Activated CD4-positive, alpha-beta memory T cell treated with anti-CD3 and anti-CD28 coated beads for 36 hours (primary cell): ENCODE results near the gene ASIC1. TPM values are rescaled to one million over a fixed set of nuclear protein-coding genes. Genes with fewer than 3 reads are reported as not detected.
"Not testable (repeated sequence)": the region's sequence is repeated elsewhere in the genome, so short reads cannot be mapped to it uniquely, and the experiment has no call there.

Experiments used
- CTCF ChIA-PET: fragments of 350-600 bp; sonication (Branson Sonifier 250); formaldehyde crosslinking; loops from one replicate; lab custom pipeline; 2021; ENCODE audit warnings: antibody characterized with exemption, inconsistent platforms; lab: Charles Lee
- POLR2A ChIA-PET: fragments of 350-600 bp; sonication (Branson Sonifier 250); formaldehyde crosslinking; loops from one replicate; lab custom pipeline; 2021; ENCODE audit warnings: antibody characterized with exemption; lab: Charles Lee
- DNase-seq: peaks from one replicate; pipeline ENCODE4 v3.0.0-alpha.2; 2020
- H3K27ac Mint-ChIP-seq: one replicate; pipeline ENCODE4 v1.8.0; 2021; ENCODE audit warnings: mixed read lengths
- H3K27me3 Mint-ChIP-seq: one replicate; pipeline ENCODE4 v1.8.0; 2021; ENCODE audit warnings: mixed read lengths
- H3K36me3 Mint-ChIP-seq: one replicate; pipeline ENCODE4 v1.8.0; 2021; ENCODE audit warnings: mixed read lengths
- H3K4me1 Mint-ChIP-seq: one replicate; pipeline ENCODE4 v1.8.0; 2021; ENCODE audit warnings: low read depth, mixed read lengths
- H3K4me3 Mint-ChIP-seq: one replicate; pipeline ENCODE4 v1.8.0; 2021; ENCODE audit warnings: mild to moderate bottlenecking, mixed read lengths
- H3K9me3 Mint-ChIP-seq: one replicate; pipeline ENCODE4 v1.8.0; 2021; ENCODE audit warnings: mixed read lengths
- intact Hi-C: fragments of 100-400 bp; cut with micrococcal nuclease; formaldehyde crosslinking; loops from one replicate; pipeline ENCODE4 v1.15.1; 2023
- total RNA-seq, 2 experiments: library from RNA; stranded (reverse); gene quantifications; one replicate each; pipeline ENCODE4 v1.2.3, GENCODE V29; 2021

Gene ASIC1
- total RNA-seq, 2 experiments from 2014 or later: 1.1 to 1.6 TPM

GRCh38 chr12:50074936-50075807 lies 17.8 kb downstream of the ASIC1 start:
- Mint-ChIP-seq H3K27me3 (no peaks in the 10 kb centered on the region), H3K27ac (no peak overlapping the region), H3K36me3 (no peaks in the 10 kb centered on the region), H3K4me3 (no peak overlapping the region), H3K4me1 (peaks cover 7% of the 10 kb centered on the region), H3K9me3 (no peaks in the 10 kb centered on the region)
- intact Hi-C loops: no loop called here
- DNase-seq: peak; percentile 87
- ChIA-PET CTCF (interaction anchor here (0.8 to 15.4 kb wide), 17 partner anchors 10 to 239 kb away, joined by 3 to 259 read pairs (median 5); partner anchors contain the start of genes COX14 and SMARCD1), POLR2A (interaction anchor here (0.6 to 1.1 kb wide), 2 partner anchors 9 to 40 kb away, joined by 3 read pairs; no protein-coding TSS in a partner anchor)

- H3K36me3 Mint-ChIP-seq: no peaks in the 10 kb centered on the region
- no peak overlapping the region for H3K4me3 Mint-ChIP-seq
- CTCF ChIA-PET: interaction anchor here (1.1 to 15.4 kb wide), 6 partner anchors 9 to 109 kb away, joined by 3 to 259 read pairs (median 6); partner anchors contain the start of gene SMARCD1
- H3K27me3 Mint-ChIP-seq: no peaks in the 10 kb centered on the region
- H3K27ac Mint-ChIP-seq: no peak overlapping the region
- no peaks in the 10 kb centered on the region for H3K9me3 Mint-ChIP-seq
- no peak for DNase-seq
- POLR2A ChIA-PET: interaction anchor here (1.1 kb wide), 1 partner anchor 9 kb away, joined by 3 read pairs; no protein-coding TSS in a partner anchor
- peaks cover 2% of the 10 kb centered on the region for H3K4me1 Mint-ChIP-seq
- intact Hi-C loops: no loop called here
Observed at GRCh38 chr12:50075808-50076170, 18.4 kb downstream of the ASIC1 start.

GRCh38 chr12:50077099-50077498 lies 19.7 kb downstream of the ASIC1 start:
- H3K36me3 Mint-ChIP-seq: no peaks in the 10 kb centered on the region
- H3K4me3 Mint-ChIP-seq: no peak overlapping the region
- no peaks in the 10 kb centered on the region for H3K9me3 Mint-ChIP-seq
- no peak overlapping the region for H3K27ac Mint-ChIP-seq
- no peak for DNase-seq
- intact Hi-C loops: no loop called here
- POLR2A ChIA-PET: interaction anchor here (0.7 kb wide), 1 partner anchor 403 kb away, joined by 3 read pairs; no protein-coding TSS in a partner anchor
- H3K27me3 Mint-ChIP-seq: no peaks in the 10 kb centered on the region
- CTCF ChIA-PET: interaction anchor here (0.8 to 1.4 kb wide), 10 partner anchors 8 to 337 kb away, joined by 3 to 8 read pairs (median 4); partner anchors contain the start of gene SMARCD1
- H3K4me1 Mint-ChIP-seq: peaks cover 4% of the 10 kb centered on the region

- H3K4me1 Mint-ChIP-seq: peaks cover 4% of the 10 kb centered on the region
- no peak for DNase-seq
- H3K27ac Mint-ChIP-seq: no peak overlapping the region
- H3K9me3 Mint-ChIP-seq: no peaks in the 10 kb centered on the region
- ChIA-PET POLR2A (no interaction called here), CTCF (interaction anchor here (0.8 to 1.9 kb wide), 7 partner anchors 9 to 111 kb away, joined by 3 to 5 read pairs (median 3); no protein-coding TSS in a partner anchor)
- H3K36me3 Mint-ChIP-seq: no peaks in the 10 kb centered on the region
- no peak overlapping the region for H3K4me3 Mint-ChIP-seq
- intact Hi-C loops: no loop called here
- H3K27me3 Mint-ChIP-seq: no peaks in the 10 kb centered on the region
Observed at GRCh38 chr12:50078281-50078680, 20.9 kb downstream of the ASIC1 start.

GRCh38 chr12:50079771-50080170 lies 22.4 kb downstream of the ASIC1 start:
- Mint-ChIP-seq H3K9me3 (no peaks in the 10 kb centered on the region), H3K4me3 (no peak overlapping the region), H3K36me3 (no peaks in the 10 kb centered on the region), H3K27ac (no peak overlapping the region), H3K27me3 (no peaks in the 10 kb centered on the region), H3K4me1 (peaks cover 11% of the 10 kb centered on the region)
- no peak for DNase-seq
- ChIA-PET CTCF (interaction anchor here (1.0 to 1.9 kb wide), 4 partner anchors 9 to 112 kb away, joined by 3 to 8 read pairs (median 6); partner anchors contain the start of gene COX14), POLR2A (no interaction called here)
- intact Hi-C loops: no loop called here

GRCh38 chr12:50081096-50081808 lies 23.9 kb downstream of the ASIC1 start:
- Mint-ChIP-seq H3K27ac (no peak overlapping the region), H3K4me3 (no peak overlapping the region), H3K36me3 (no peaks in the 10 kb centered on the region), H3K9me3 (no peaks in the 10 kb centered on the region), H3K27me3 (no peaks in the 10 kb centered on the region), H3K4me1 (peaks cover 17% of the 10 kb centered on the region)
- DNase-seq: no peak
- POLR2A ChIA-PET: interaction anchor here (0.5 kb wide), 1 partner anchor 14 kb away, joined by 3 read pairs; no protein-coding TSS in a partner anchor
- intact Hi-C loops: no loop called here
- CTCF ChIA-PET: interaction anchor here (0.8 to 1.5 kb wide), 4 partner anchors 10 to 136 kb away, joined by 3 to 4 read pairs (median 3); partner anchors contain the start of gene COX14

- H3K4me3 Mint-ChIP-seq: no peak overlapping the region
- intact Hi-C loops: no loop called here
- H3K9me3 Mint-ChIP-seq: no peaks in the 10 kb centered on the region
- peaks cover 30% of the 10 kb centered on the region for H3K4me1 Mint-ChIP-seq
- ChIA-PET POLR2A (no interaction called here), CTCF (interaction anchor here (1.1 to 1.7 kb wide), 3 partner anchors 13 to 115 kb away, joined by 4 to 7 read pairs (median 6); partner anchors contain the start of gene COX14)
- H3K27me3 Mint-ChIP-seq: no peaks in the 10 kb centered on the region
- H3K36me3 Mint-ChIP-seq: peaks cover 5% of the 10 kb centered on the region
- DNase-seq: no peak
- H3K27ac Mint-ChIP-seq: no peak overlapping the region
Observed at GRCh38 chr12:50082644-50083043, 25.2 kb downstream of the ASIC1 start.

- intact Hi-C loops: no loop called here
- CTCF ChIA-PET: interaction anchor here (1.1 to 2.9 kb wide), 4 partner anchors 9 to 116 kb away, joined by 4 to 16 read pairs (median 6); partner anchors contain the start of gene COX14
- peaks cover 5% of the 10 kb centered on the region for H3K36me3 Mint-ChIP-seq
- no peak for DNase-seq
- peak overlapping the region; percentile 61 for H3K4me3 Mint-ChIP-seq
- no peaks in the 10 kb centered on the region for H3K9me3 Mint-ChIP-seq
- POLR2A ChIA-PET: no interaction called here
- peak overlapping the region; percentile 79 for H3K27ac Mint-ChIP-seq
- H3K27me3 Mint-ChIP-seq: no peaks in the 10 kb centered on the region
- peaks cover 37% of the 10 kb centered on the region for H3K4me1 Mint-ChIP-seq
Observed at GRCh38 chr12:50083301-50083700, 25.9 kb downstream of the ASIC1 start.

GRCh38 chr12:50084409-50084774 lies 27.0 kb downstream of the ASIC1 start:
- DNase-seq, H3K9me3 Mint-ChIP-seq, H3K27me3 Mint-ChIP-seq, intact Hi-C loops: not testable (repeated sequence)
- POLR2A ChIA-PET: interaction anchor here (0.6 to 1.7 kb wide), 11 partner anchors 8 to 457 kb away, joined by 3 to 21 read pairs (median 4); partner anchors contain the start of genes COX14 and RACGAP1
- Mint-ChIP-seq H3K4me3 (peak overlapping the region; percentile 89), H3K4me1 (peaks cover 44% of the 10 kb centered on the region), H3K27ac (peak overlapping the region; percentile 94), H3K36me3 (peaks cover 10% of the 10 kb centered on the region)
- CTCF ChIA-PET: interaction anchor here (0.6 to 9.3 kb wide), 19 partner anchors 8 to 741 kb away, joined by 3 to 138 read pairs (median 4); partner anchors contain the start of genes CERS5, COX14 and RACGAP1

- intact Hi-C loops: loop anchor here (1.0 to 5.0 kb wide), 4 partner anchors 27 to 315 kb away; partner anchors contain the start of genes CERS5, COX14 and LARP4
- Mint-ChIP-seq H3K27ac (peak within 1 kb of the TSS; percentile 94), H3K36me3 (peaks cover 14% of the 10 kb centered on the region), H3K4me1 (peaks cover 44% of the 10 kb centered on the region), H3K4me3 (peak within 1 kb of the TSS; percentile 89), H3K27me3 (no peaks in the 10 kb centered on the region), H3K9me3 (no peaks in the 10 kb centered on the region)
- POLR2A ChIA-PET: interaction anchor here (0.6 to 1.7 kb wide), 11 partner anchors 9 to 458 kb away, joined by 3 to 21 read pairs (median 4); partner anchors contain the start of genes COX14 and RACGAP1
- peak; percentile 91 for DNase-seq
- CTCF ChIA-PET: interaction anchor here (0.6 to 9.3 kb wide), 22 partner anchors 9 to 740 kb away, joined by 3 to 138 read pairs (median 4); partner anchors contain the start of genes CERS5, COX14 and RACGAP1
Observed at GRCh38 chr12:50084775-50085614, 27.6 kb downstream of the ASIC1 start, which contains the start of gene SMARCD1. Gene SMARCD1, plus strand, starts transcription at chr12:50085342. Its CDS starts 28 bp downstream, at chr12:50085370.
